IMR-90 (cell line): ENCODE data around the gene MYOF. TPM values are rescaled to one million over a fixed set of nuclear protein-coding genes. Genes with fewer than 3 reads are reported as not detected.
A peak's percentile ranks its signal among the peaks of the same experiment; 100 is the strongest.

Source experiments
- ATAC-seq: fragments of 200-7000 bp; cut with Tn5 transposase; 2 replicates; pipeline ENCODE4 v1.9.1; 2020; ENCODE audit warnings: low read depth, mild to moderate bottlenecking, moderate library complexity
- BruUV-seq: library from RNA; stranded (reverse); fragments of 400-500 nt; replicated peaks from 2 replicates; lab custom pipeline; 2021; lab: Mats Ljungman, UMichigan
- CTCF ChIA-PET: fragments of 300-600 bp; formaldehyde crosslinking; extraction: SDS; loops from one replicate; lab custom pipeline; 2021; ENCODE audit warnings: antibody characterized with exemption; lab: Yijun Ruan, JAX
- POLR2A ChIA-PET: fragments of 300-600 bp; sonication (Branson Sonifier 250); formaldehyde crosslinking; loops from one replicate; lab custom pipeline; 2022; ENCODE audit warnings: antibody characterized with exemption; ENCODE audit not compliant: unreplicated experiment; lab: Charles Lee
- DNase-seq: peaks from one replicate; pipeline ENCODE4 v3.0.0; 2013
- H2AFZ ChIP-seq: replicated peaks from 2 replicates; pipeline ENCODE3; 2013; ENCODE audit warnings: low read length, mild to moderate bottlenecking; ENCODE audit not compliant: poor library complexity
- H2AK5ac ChIP-seq: 2 replicates; pipeline ENCODE4 v1.6.1; 2013; ENCODE audit warnings: low read depth, low read length, inconsistent platforms
- H2AK9ac ChIP-seq: replicated peaks from 2 replicates; pipeline ENCODE3; 2013; ENCODE audit warnings: mild to moderate bottlenecking, low read depth, low read length, moderate library complexity; ENCODE audit not compliant: poor library complexity
- H2BK120ac ChIP-seq: 2 replicates; pipeline ENCODE4 v1.6.1; 2013; ENCODE audit warnings: low read depth, low read length, inconsistent platforms
- H2BK15ac ChIP-seq: 3 replicates; pipeline ENCODE4 v1.6.1; 2013; ENCODE audit warnings: low read depth, low read length, inconsistent platforms
- H2BK20ac ChIP-seq: 2 replicates; pipeline ENCODE4 v1.6.1; 2013; ENCODE audit warnings: low read depth, mild to moderate bottlenecking, inconsistent platforms, low read length, moderate library complexity
- H2BK5ac ChIP-seq: 2 replicates; pipeline ENCODE4 v1.6.1; 2013; ENCODE audit warnings: mild to moderate bottlenecking, low read depth, low read length, inconsistent platforms; ENCODE audit not compliant: poor library complexity, severe bottlenecking
- H3K14ac ChIP-seq: replicated peaks from 2 replicates; pipeline ENCODE4 v1.6.1; 2013; ENCODE audit warnings: low read depth, low read length, inconsistent platforms
- H3K18ac ChIP-seq: 2 replicates; pipeline ENCODE4 v1.6.1; 2013; ENCODE audit warnings: low read depth, low read length, control low read depth
- H3K23ac ChIP-seq: 2 replicates; pipeline ENCODE4 v1.6.1; 2013; ENCODE audit warnings: low read depth, low read length, inconsistent platforms
- H3K27ac ChIP-seq: 2 replicates; pipeline ENCODE4 v1.5.1; 2013; ENCODE audit warnings: mild to moderate bottlenecking, control low read depth, low read length; ENCODE audit not compliant: insufficient read depth
- H3K27me3 ChIP-seq: 2 replicates; pipeline ENCODE4 v1.6.1; 2013; ENCODE audit warnings: low read length; ENCODE audit not compliant: control insufficient read depth, insufficient read depth
- H3K36me3 ChIP-seq: 2 replicates; pipeline ENCODE4 v1.6.1; 2013; ENCODE audit warnings: low read length, mixed read lengths; ENCODE audit not compliant: control insufficient read depth, insufficient read depth
- H3K4ac ChIP-seq: 2 replicates; pipeline ENCODE4 v1.6.1; 2013; ENCODE audit warnings: low read depth, low read length, inconsistent platforms
- H3K4me1 ChIP-seq: 2 replicates; pipeline ENCODE4 v1.6.1; 2013; ENCODE audit warnings: low read length, mixed read lengths; ENCODE audit not compliant: control insufficient read depth, insufficient read depth
- H3K4me2 ChIP-seq: 2 replicates; pipeline ENCODE4 v1.6.1; 2013; ENCODE audit warnings: low read depth, mild to moderate bottlenecking, control low read depth, low read length, moderate library complexity
- H3K4me3 ChIP-seq: 2 replicates; pipeline ENCODE4 v1.5.1; 2013; ENCODE audit warnings: low read depth, mild to moderate bottlenecking, control low read depth, low read length, moderate library complexity; ENCODE audit not compliant: insufficient read depth
- H3K56ac ChIP-seq: 2 replicates; pipeline ENCODE4 v1.6.1; 2013; ENCODE audit warnings: low read length, inconsistent platforms; ENCODE audit not compliant: insufficient read depth; ENCODE audit errors: extremely low read depth
- H3K79me1 ChIP-seq, 2 experiments: 2 replicates each; pipeline ENCODE4 v1.6.1; 2013; ENCODE audit warnings: low read length in 2 of 2, inconsistent platforms in 1 of 2, low read depth in 1 of 2
- H3K9ac ChIP-seq: 2 replicates; pipeline ENCODE4 v1.6.1; 2013; ENCODE audit warnings: low read depth, low read length, control low read depth
- H3K9me1 ChIP-seq: 2 replicates; pipeline ENCODE4 v1.6.1; 2013; ENCODE audit warnings: low read length, inconsistent platforms; ENCODE audit not compliant: insufficient read depth
- H3K9me3 ChIP-seq: 2 replicates; pipeline ENCODE4 v1.6.1; 2013; ENCODE audit warnings: low read length; ENCODE audit not compliant: control insufficient read depth, insufficient read depth
- H4K20me1 ChIP-seq: 2 replicates; pipeline ENCODE4 v1.6.1; 2013; ENCODE audit warnings: low read length, inconsistent platforms; ENCODE audit not compliant: insufficient read depth
- H4K5ac ChIP-seq: 2 replicates; pipeline ENCODE4 v1.6.1; 2013; ENCODE audit warnings: mild to moderate bottlenecking, low read depth, low read length, control low read depth
- H4K8ac ChIP-seq, 2 experiments: 2 replicates each; pipeline ENCODE4 v1.6.1; 2013; ENCODE audit warnings: low read depth in 2 of 2, low read length in 2 of 2, control low read depth in 1 of 2, inconsistent platforms in 1 of 2
- H4K91ac ChIP-seq: 2 replicates; pipeline ENCODE4 v1.6.1; 2013; ENCODE audit warnings: low read depth, low read length, inconsistent platforms; ENCODE audit not compliant: insufficient read depth
- CHD1 ChIP-seq: IDR thresholded peaks from 2 replicates; pipeline ENCODE4 v1.6.1; 2012; ENCODE audit warnings: low read depth, low read length, improper control_type of control experiment
- MAFK ChIP-seq: IDR thresholded peaks from 2 replicates; pipeline ENCODE4 v1.6.1; 2012; ENCODE audit warnings: low read depth, low read length, improper control_type of control experiment
- WGBS, 2 experiments: methylation state at CpG; one replicate each; pipeline versions ENCODE4 v1.1.5 to v1.1.7; 2013; ENCODE audit warnings: missing lambda C conversion rate in 2 of 2; ENCODE audit not compliant: insufficient read length in 1 of 2; ENCODE audit errors: extremely low coverage in 2 of 2; 5-methylcytosine and 5-hydroxymethylcytosine counted together
- dilution Hi-C: fragments of 300-500 bp; cut with HindIII; formaldehyde crosslinking; loops from one replicate; pipeline ENCODE4 v1.14.3; 2018; ENCODE audit warnings: low sequenced_read_pairs; ENCODE audit not compliant: unreplicated experiment
- in situ Hi-C: fragments of 300-500 bp; cut with MboI; formaldehyde crosslinking; loops from 3 replicates; pipeline ENCODE4 v1.14.3; 2019; ENCODE audit warnings: low sequenced_read_pairs, inconsistent platforms, mixed read lengths
- intact Hi-C: fragments of 100-400 bp; cut with micrococcal nuclease; formaldehyde crosslinking; loops from 2 replicates; pipeline ENCODE4 v1.10.0; 2022
- polyA plus RNA-seq, 3 experiments: library from polyadenylated mRNA; depleted of rRNA; stranded (reverse); fragments of >200 nt; gene quantifications; 2 replicates each; pipeline ENCODE4 v1.2.3, GENCODE V29; 2012; ENCODE audit warnings: low replicate concordance in 1 of 3
- total RNA-seq: library from RNA; depleted of rRNA; stranded (reverse); fragments of >200 nt; gene quantifications from 2 replicates; pipeline ENCODE4 v1.2.3, GENCODE V29; 2012

The MYOF gene
- total and polyA plus RNA-seq, 2 of the 4 experiments (the other 2 are of a cell fraction) = 221 to 281 TPM

GRCh38 chr10:93346694-93347093 is 135.4 kb downstream of the MYOF start:
- Histone ChIP-seq H3K36me3 (peaks cover 68% of the 10 kb centered on the region), H3K4me1 (0 out of 2 replicates have a peak, but pooled peaks cover 2% of the 10 kb centered on the region), H3K4me2 (no peak overlapping the region), H3K9me1 (peaks cover 3% of the 10 kb centered on the region; the same call in 1 of the 2 replicates), H2AK9ac (no peak overlapping the region), H2BK20ac (no peak overlapping the region; the same call in 1 of the 2 replicates), H2BK120ac (no peak overlapping the region), H2BK5ac (peak overlapping the region; percentile 7), H2BK15ac (no peak overlapping the region), H3K14ac (no peak overlapping the region; the same call in 1 of the 2 replicates), H3K9me3 (no peaks in the 10 kb centered on the region), H3K18ac (no peak overlapping the region), H3K9ac (no peak overlapping the region), H4K91ac (no peak overlapping the region), H3K27me3 (no peaks in the 10 kb centered on the region), H3K4ac (no peak overlapping the region), H3K23ac (no peak overlapping the region; the same call in 1 of the 2 replicates), H4K5ac (no peak overlapping the region), H2AK5ac (no peak overlapping the region), H3K27ac (no peak overlapping the region), H4K8ac (no peak overlapping the region), H2AFZ (no peak overlapping the region), H3K56ac (no peak overlapping the region), H4K20me1 (peaks cover 3% of the 10 kb centered on the region; the same call in 1 of the 2 replicates), H3K79me1 (peaks cover 25 to 54% of the 10 kb centered on the region in 2 experiments; a peak in 3 of 4 replicates), H3K4me3 (no peak overlapping the region)
- no TSS peak for BruUV-seq
- WGBS, 2 experiments = no CpG with 5 or more reads among the region's 4 CpGs
- no peak for TF ChIP-seq MAFK
- TF ChIP-seq CHD1 = no peak
- dilution Hi-C loops = no loop called here
- ATAC-seq (no peak), DNase-seq (peak; percentile 46)
- intact Hi-C loops = no loop called here
- CTCF ChIA-PET = no interaction called here
- POLR2A ChIA-PET = no interaction called here
- in situ Hi-C loops = no loop called here
